Astrocyte (in vitro differentiated cells and primary cell): ENCODE results near the gene CSNK1D. TPM values are rescaled to one million over a fixed set of nuclear protein-coding genes. Genes with fewer than 3 reads are reported as not detected.

Source experiments
- DNase-seq: peaks from one replicate; pipeline ENCODE4 v3.0.0-alpha.2; 2010; ENCODE audit warnings: low read depth
- FAIRE-seq: peaks from 2 replicates; lab custom pipeline; 2011; peaks lifted over from hg19 to GRCh38; lab: Jason Lieb, UNC
- H2AFZ ChIP-seq: 2 replicates; pipeline ENCODE4 v1.6.0; 2012; ENCODE audit warnings: low read depth, low read length, inconsistent platforms
- H3K27ac ChIP-seq: 2 replicates; pipeline ENCODE4 v1.5.1; 2011; ENCODE audit warnings: low read depth, low read length, inconsistent platforms
- H3K27me3 ChIP-seq: 2 replicates; pipeline ENCODE4 v1.6.0; 2011; ENCODE audit warnings: low read length, inconsistent platforms; ENCODE audit not compliant: insufficient read depth
- H3K36me3 ChIP-seq: 2 replicates; pipeline ENCODE4 v1.5.1; 2011; ENCODE audit warnings: low read length, inconsistent platforms; ENCODE audit not compliant: insufficient read depth
- H3K4me1 ChIP-seq: 2 replicates; pipeline ENCODE4 v1.5.1; 2011; ENCODE audit warnings: low read length, inconsistent platforms; ENCODE audit not compliant: insufficient read depth
- H3K4me2 ChIP-seq: 2 replicates; pipeline ENCODE4 v1.6.0; 2012; ENCODE audit warnings: low read length, inconsistent platforms
- H3K4me3 ChIP-seq: 2 replicates; pipeline ENCODE4 v1.5.1; 2011; ENCODE audit warnings: low read depth, mild to moderate bottlenecking, low read length, inconsistent platforms; ENCODE audit not compliant: insufficient read depth
- H3K79me2 ChIP-seq: 2 replicates; pipeline ENCODE4 v1.6.0; 2012; ENCODE audit warnings: mild to moderate bottlenecking, low read length, inconsistent platforms; ENCODE audit not compliant: insufficient read depth
- H3K9ac ChIP-seq: 2 replicates; pipeline ENCODE4 v1.6.0; 2012; ENCODE audit warnings: mild to moderate bottlenecking, low read length, inconsistent platforms
- H3K9me3 ChIP-seq: 2 replicates; pipeline ENCODE4 v1.5.1; 2012; ENCODE audit warnings: low read depth, mild to moderate bottlenecking, low read length, inconsistent platforms; ENCODE audit not compliant: insufficient read depth
- H4K20me1 ChIP-seq: 2 replicates; pipeline ENCODE4 v1.6.0; 2012; ENCODE audit warnings: low read length, inconsistent platforms; ENCODE audit not compliant: insufficient read depth
- H3K27ac Mint-ChIP-seq: one replicate; pipeline ENCODE4 v1.8.0; 2021; ENCODE audit warnings: mild to moderate bottlenecking, mixed read lengths; ENCODE audit not compliant: unreplicated experiment
- H3K27me3 Mint-ChIP-seq: one replicate; pipeline ENCODE4 v1.8.0; 2021; ENCODE audit warnings: low read depth, mixed read lengths; ENCODE audit not compliant: unreplicated experiment
- H3K36me3 Mint-ChIP-seq: one replicate; pipeline ENCODE4 v1.8.0; 2021; ENCODE audit warnings: low read depth, mixed read lengths; ENCODE audit not compliant: unreplicated experiment
- H3K4me1 Mint-ChIP-seq: one replicate; pipeline ENCODE4 v1.8.0; 2021; ENCODE audit warnings: low read depth, mixed read lengths; ENCODE audit not compliant: unreplicated experiment
- H3K4me3 Mint-ChIP-seq: one replicate; pipeline ENCODE4 v1.8.0; 2021; ENCODE audit warnings: mild to moderate bottlenecking, moderate library complexity, mixed read lengths; ENCODE audit not compliant: unreplicated experiment
- H3K9me3 Mint-ChIP-seq: one replicate; pipeline ENCODE4 v1.8.0; 2021; ENCODE audit warnings: mild to moderate bottlenecking, mixed read lengths; ENCODE audit not compliant: unreplicated experiment
- CTCF ChIP-seq: IDR thresholded peaks from 2 replicates; pipeline ENCODE4 v1.5.1; 2011; ENCODE audit warnings: low read depth, mild to moderate bottlenecking, inconsistent platforms, low read length, moderate library complexity; ENCODE audit not compliant: insufficient read depth
- EZH2 ChIP-seq: IDR thresholded peaks from 2 replicates; pipeline ENCODE4 v1.6.1; 2012; ENCODE audit warnings: mild to moderate bottlenecking, low read length, inconsistent platforms; ENCODE audit not compliant: insufficient read depth
- total RNA-seq: library from RNA; stranded (reverse); gene quantifications from 2 replicates; pipeline ENCODE4 v1.2.1, GENCODE V29; 2021

CSNK1D gene
- total RNA-seq, 1 donor from 2014 or later, result 153 TPM

GRCh38 chr17:82227629-82228277, 45.7 kb downstream of the CSNK1D start:
- Histone ChIP-seq H2AFZ (peak overlapping the region; percentile 60), H3K9me3 (no peaks in the 10 kb centered on the region), H4K20me1 (peaks cover 20% of the 10 kb centered on the region), H3K4me3 (peak overlapping the region; percentile 50), H3K4me2 (peak overlapping the region; percentile 88), H3K4me1 (peaks cover 22% of the 10 kb centered on the region), H3K36me3 (no peaks in the 10 kb centered on the region), H3K79me2 (peaks cover 36% of the 10 kb centered on the region), H3K9ac (peak overlapping the region; percentile 58), H3K27ac (no peak overlapping the region), H3K27me3 (no peaks in the 10 kb centered on the region)
- no peak for TF ChIP-seq EZH2
- TF ChIP-seq CTCF, result no peak
- H3K27ac Mint-ChIP-seq, result no peak overlapping the region
- H3K36me3 Mint-ChIP-seq, result no peaks in the 10 kb centered on the region
- H3K4me3 Mint-ChIP-seq, result peak overlapping the region; percentile 64
- DNase-seq (no peak), FAIRE-seq (no peak)
- no peaks in the 10 kb centered on the region for H3K27me3 Mint-ChIP-seq
- H3K4me1 Mint-ChIP-seq, result no peaks in the 10 kb centered on the region
- no peaks in the 10 kb centered on the region for H3K9me3 Mint-ChIP-seq

- Histone ChIP-seq H3K27ac (no peak overlapping the region), H3K27me3 (no peaks in the 10 kb centered on the region), H3K9ac (no peak overlapping the region), H3K9me3 (no peaks in the 10 kb centered on the region), H3K79me2 (peaks cover 31% of the 10 kb centered on the region), H3K4me3 (no peak overlapping the region), H3K4me2 (no peak overlapping the region), H2AFZ (no peak overlapping the region), H3K36me3 (no peaks in the 10 kb centered on the region), H4K20me1 (peaks cover 14% of the 10 kb centered on the region), H3K4me1 (peaks cover 22% of the 10 kb centered on the region)
- H3K9me3 Mint-ChIP-seq, result no peaks in the 10 kb centered on the region
- DNase-seq (no peak), FAIRE-seq (no peak)
- TF ChIP-seq CTCF, result no peak
- TF ChIP-seq EZH2, result no peak
- H3K4me1 Mint-ChIP-seq, result no peaks in the 10 kb centered on the region
- H3K36me3 Mint-ChIP-seq, result no peaks in the 10 kb centered on the region
- H3K27me3 Mint-ChIP-seq, result no peaks in the 10 kb centered on the region
- no peak overlapping the region for H3K4me3 Mint-ChIP-seq
- no peak overlapping the region for H3K27ac Mint-ChIP-seq
Observed at GRCh38 chr17:82226809-82227628, 46.5 kb downstream of the CSNK1D start.
